GM12878 (cell line): ENCODE measurements around the gene RASGRF2. TPM values are rescaled to one million over a fixed set of nuclear protein-coding genes. Genes with fewer than 3 reads are reported as not detected.

ENCODE experiments used
- ATAC-seq: fragments of 200-7000 bp; cut with Tn5 transposase; 3 replicates; pipeline ENCODE4 v1.9.1; 2020; ENCODE audit warnings: mild to moderate bottlenecking, moderate library complexity
- BruUV-seq: library from RNA; stranded (reverse); fragments of 400-500 nt; replicated peaks from 2 replicates; lab custom pipeline; 2021; lab: Mats Ljungman, UMichigan
- CTCF ChIA-PET: fragments of 300-600 bp; sonication (Branson Sonifier 250); formaldehyde crosslinking; extraction: SDS; loops from one replicate; lab custom pipeline; 2021; ENCODE audit warnings: inconsistent platforms; lab: Yijun Ruan, JAX
- POLR2A ChIA-PET: fragments of 350-600 bp; formaldehyde crosslinking; extraction: SDS; loops from one replicate; lab custom pipeline; 2021; ENCODE audit warnings: inconsistent platforms; lab: Charles Lee
- RAD21 ChIA-PET: fragments of 300-600 bp; sonication (Branson Sonifier 250); formaldehyde crosslinking; loops from one replicate; lab custom pipeline; 2023; ENCODE audit warnings: antibody characterized with exemption; ENCODE audit not compliant: unreplicated experiment; lab: Charles Lee
- SMC1A ChIA-PET: fragments of 300-600 bp; sonication (Branson Sonifier 250); formaldehyde crosslinking; loops from one replicate; lab custom pipeline; 2023; ENCODE audit not compliant: unreplicated experiment, uncharacterized antibody; lab: Charles Lee
- DNase-seq: peaks from one replicate; pipeline ENCODE4 v3.0.0-alpha.2; 2011; ENCODE audit warnings: low read depth, low spot score
- FAIRE-seq: peaks from 3 replicates; lab custom pipeline; 2011; peaks lifted over from hg19 to GRCh38; lab: Jason Lieb, UNC
- H2AFZ ChIP-seq: 2 replicates; pipeline ENCODE4 v1.6.0; 2011; ENCODE audit warnings: low read depth, low read length, control low read depth; ENCODE audit not compliant: control insufficient read depth
- H3K27ac ChIP-seq: 2 replicates; pipeline ENCODE4 v1.5.1; 2011; ENCODE audit warnings: control low read depth; ENCODE audit not compliant: control insufficient read depth, insufficient read depth
- H3K27me3 ChIP-seq, 2 experiments: replicated peaks in 1 of 2; 2 replicates each; pipeline versions ENCODE4 v1.6.0 to v1.6.1; 2011; ENCODE audit warnings: low read length in 1 of 2; ENCODE audit not compliant: control insufficient read depth in 2 of 2, insufficient read depth in 2 of 2
- H3K36me3 ChIP-seq, 2 experiments: 2 replicates each; pipeline ENCODE4 v1.5.1; 2011; ENCODE audit warnings: low read length in 1 of 2; ENCODE audit not compliant: control insufficient read depth in 2 of 2, insufficient read depth in 2 of 2
- H3K4me1 ChIP-seq: 2 replicates; pipeline ENCODE4 v1.6.1; 2011; ENCODE audit warnings: mild to moderate bottlenecking, low read length, moderate library complexity, mixed read lengths; ENCODE audit not compliant: control insufficient read depth, insufficient read depth
- H3K4me2 ChIP-seq: 2 replicates; pipeline ENCODE4 v1.6.0; 2011; ENCODE audit warnings: control low read depth; ENCODE audit not compliant: control insufficient read depth, insufficient read depth
- H3K4me3 ChIP-seq: fragments of 200-600 bp; sonication (generic); 2 replicates; pipeline ENCODE4 v1.5.1; 2016
- H3K79me2 ChIP-seq: 2 replicates; pipeline ENCODE4 v1.6.0; 2011; ENCODE audit warnings: low read length; ENCODE audit not compliant: control insufficient read depth, insufficient read depth
- H3K9ac ChIP-seq: 2 replicates; pipeline ENCODE4 v1.8.0; 2011; ENCODE audit warnings: low read length, control low read depth, mixed read lengths; ENCODE audit not compliant: control insufficient read depth, insufficient read depth
- H3K9me3 ChIP-seq: replicated peaks from 3 replicates; pipeline ENCODE4 v1.5.1; 2011; ENCODE audit warnings: mild to moderate bottlenecking, low read length; ENCODE audit not compliant: control insufficient read depth, insufficient read depth
- H4K20me1 ChIP-seq: 2 replicates; pipeline ENCODE4 v1.6.0; 2011; ENCODE audit not compliant: control insufficient read depth, insufficient read depth
- BACH1 ChIP-seq: fragments of 450-650 bp; IDR thresholded peaks from 2 replicates; pipeline ENCODE4 v1.6.1; 2017; ENCODE audit warnings: mild to moderate bottlenecking, borderline replicate concordance
- ESRRA ChIP-seq: IDR thresholded peaks from 2 replicates; pipeline ENCODE4 v1.6.1; 2012; ENCODE audit warnings: mild to moderate bottlenecking, low read length, improper control_type of control experiment
- ETV6 ChIP-seq, 2 experiments: fragments of 450-650 bp in 1 of 2; IDR thresholded peaks in 1 of 2; conservative IDR thresholded peaks in 1 of 2; 2 replicates each; pipeline ENCODE4 v1.6.1; 2014; ENCODE audit warnings: antibody characterized with exemption in 1 of 2, borderline replicate concordance in 1 of 2, low read depth in 1 of 2, mild to moderate bottlenecking in 1 of 2, moderate library complexity in 1 of 2
- MEF2B ChIP-seq: fragments of 450-650 bp; IDR thresholded peaks from 2 replicates; pipeline ENCODE4 v1.6.1; 2018; ENCODE audit warnings: mild to moderate bottlenecking, moderate library complexity; ENCODE audit not compliant: partially characterized antibody, poor library complexity, severe bottlenecking
- NFIC ChIP-seq: IDR thresholded peaks from 2 replicates; pipeline ENCODE4 v1.6.1; 2012; ENCODE audit warnings: low read depth, mild to moderate bottlenecking, inconsistent platforms, low read length, moderate library complexity
- NR2C1 ChIP-seq: fragments of 450-650 bp; IDR thresholded peaks from 2 replicates; pipeline ENCODE4 v1.6.1; 2017; ENCODE audit warnings: antibody characterized with exemption, mild to moderate bottlenecking, moderate library complexity
- POLR2AphosphoS2 ChIP-seq: IDR thresholded peaks from 2 replicates; pipeline ENCODE4 v1.6.1; 2011; ENCODE audit warnings: low read depth, mild to moderate bottlenecking, low read length, improper control_type of control experiment, moderate library complexity
- POU2F2 ChIP-seq: IDR thresholded peaks from 3 replicates; pipeline ENCODE4 v1.6.1; 2011; ENCODE audit warnings: low read depth, mild to moderate bottlenecking, low read length, borderline replicate concordance
- PRDM15 ChIP-seq: fragments of 450-650 bp; formaldehyde crosslinking; IDR thresholded peaks from 2 replicates; pipeline ENCODE4 v1.4.0; 2020; ENCODE audit warnings: mild to moderate bottlenecking, moderate library complexity
- RELA ChIP-seq: fragments of 450-650 bp; IDR thresholded peaks from 2 replicates; pipeline ENCODE4 v1.8.0; 2014; ENCODE audit warnings: borderline replicate concordance; ENCODE audit not compliant: partially characterized antibody
- TCF12 ChIP-seq: IDR thresholded peaks from 2 replicates; pipeline ENCODE4 v1.6.1; 2011; ENCODE audit warnings: low read depth, mild to moderate bottlenecking, low read length
- ZZZ3 ChIP-seq: IDR thresholded peaks from 2 replicates; pipeline ENCODE4 v1.6.1; 2011; ENCODE audit warnings: low read depth; ENCODE audit not compliant: control insufficient read depth, insufficient read length
- in situ Hi-C: fragments of 300-500 bp; cut with MboI; formaldehyde crosslinking; loops from 9 replicates; pipeline ENCODE4 v1.14.3; 2018; ENCODE audit warnings: mixed read lengths
- intact Hi-C: fragments of 100-400 bp; cut with micrococcal nuclease; formaldehyde crosslinking; loops from one replicate; pipeline ENCODE4 v1.14.2; 2022; ENCODE audit not compliant: unreplicated experiment
- polyA plus RNA-seq, 11 experiments: library from polyadenylated mRNA; depleted of rRNA in 4 of 11; unstranded in 6 of 11; stranded (reverse) in 5 of 11; fragments of >200 nt; fragmentation: Nextera tagmentation in 4 of 11; fragmentation: Illumina TruSeq in 1 of 11; extraction: Ambion mirVana in 4 of 11; extraction: Trizol in 1 of 11; gene quantifications; 1 replicate in 1 of 11; 2 replicates in 10 of 11; pipeline versions ENCODE4 v1.2.1 to v1.2.3, GENCODE V29; 2011 to 2016; ENCODE audit warnings: inconsistent platforms in 2 of 11, missing spikeins in 2 of 11, low read depth in 1 of 11
- total RNA-seq, 4 experiments: library from RNA; depleted of rRNA in 3 of 4; stranded (reverse); fragments of >200 nt in 3 of 4; fragmentation: Illumina TruSeq in 1 of 4; extraction: Trizol in 1 of 4; gene quantifications; 2 replicates each; pipeline versions ENCODE4 v1.2.1 to v1.2.3, GENCODE V29; 2013 to 2021
- TF ChIP-seq, protein P1 (sequence below): fragments of 450-650 bp; IDR thresholded peaks from 2 replicates; pipeline ENCODE4 v1.6.1; 2017; ENCODE audit warnings: mild to moderate bottlenecking, moderate library complexity
- TF ChIP-seq, protein P2 (sequence below): IDR thresholded peaks from 2 replicates; pipeline ENCODE4 v1.6.1; 2012; ENCODE audit warnings: mild to moderate bottlenecking, low read depth, low read length

Gene RASGRF2
- total and polyA plus RNA-seq, 10 of the 15 experiments (the other 5 are each of a cell fraction or from before 2014, with no cell fraction given) = 0.05 to 0.24 (median 0.07) TPM

DNA sequence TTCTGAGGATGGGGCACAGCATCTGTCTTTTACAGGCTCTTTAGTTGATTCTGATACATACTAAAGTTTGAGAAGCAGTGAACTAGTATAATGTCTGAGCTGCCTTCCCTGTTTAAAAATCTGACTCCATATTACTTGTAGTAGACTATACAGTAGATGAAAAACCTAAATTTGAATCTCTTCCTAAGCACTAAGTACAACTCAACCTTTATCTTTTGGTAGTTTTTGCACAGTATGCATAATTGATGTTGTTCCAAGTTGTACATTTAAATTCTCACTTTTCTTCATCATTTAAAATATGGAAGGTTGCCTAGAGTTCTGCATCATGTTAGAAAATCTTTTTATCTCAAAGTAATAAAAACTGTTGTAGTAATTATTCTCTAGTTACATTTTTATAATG is 174.4 kb downstream of the RASGRF2 start:
- H3K4me2 ChIP-seq = no peak overlapping the region
- ATAC-seq = no peak
- no peaks in the 10 kb centered on the region for H3K4me1 ChIP-seq
- no TSS peak for BruUV-seq
- H3K79me2 ChIP-seq = no peaks in the 10 kb centered on the region
- POLR2A ChIA-PET = no interaction called here
- H3K36me3 ChIP-seq = no peaks in the 10 kb centered on the region
- no peak overlapping the region for H3K4me3 ChIP-seq
- in situ Hi-C loops = no loop called here
- intact Hi-C loops = no loop called here
- H3K27me3 ChIP-seq = peaks cover 0 to 1% of the 10 kb centered on the region in 2 experiments; a peak in 2 of 4 replicates
- RAD21 ChIA-PET = no interaction called here
- no peak overlapping the region for H3K27ac ChIP-seq
- no peak overlapping the region for H3K9ac ChIP-seq
- H2AFZ ChIP-seq = no peak overlapping the region
- no peak for FAIRE-seq
- SMC1A ChIA-PET = no interaction called here
- CTCF ChIA-PET = interaction anchor here (0.6 to 0.7 kb wide), 2 partner anchors 18 to 896 kb away, joined by 3 to 4 read pairs; no protein-coding TSS in a partner anchor
- no peaks in the 10 kb centered on the region for H4K20me1 ChIP-seq
- no peak for DNase-seq
- H3K9me3 ChIP-seq = no peaks in the 10 kb centered on the region
- TF ChIP-seq TCF12 = no peak
- no peak for TF ChIP-seq PRDM15 (CRISPR knock-in tag)
- TF ChIP-seq, protein P1, sequence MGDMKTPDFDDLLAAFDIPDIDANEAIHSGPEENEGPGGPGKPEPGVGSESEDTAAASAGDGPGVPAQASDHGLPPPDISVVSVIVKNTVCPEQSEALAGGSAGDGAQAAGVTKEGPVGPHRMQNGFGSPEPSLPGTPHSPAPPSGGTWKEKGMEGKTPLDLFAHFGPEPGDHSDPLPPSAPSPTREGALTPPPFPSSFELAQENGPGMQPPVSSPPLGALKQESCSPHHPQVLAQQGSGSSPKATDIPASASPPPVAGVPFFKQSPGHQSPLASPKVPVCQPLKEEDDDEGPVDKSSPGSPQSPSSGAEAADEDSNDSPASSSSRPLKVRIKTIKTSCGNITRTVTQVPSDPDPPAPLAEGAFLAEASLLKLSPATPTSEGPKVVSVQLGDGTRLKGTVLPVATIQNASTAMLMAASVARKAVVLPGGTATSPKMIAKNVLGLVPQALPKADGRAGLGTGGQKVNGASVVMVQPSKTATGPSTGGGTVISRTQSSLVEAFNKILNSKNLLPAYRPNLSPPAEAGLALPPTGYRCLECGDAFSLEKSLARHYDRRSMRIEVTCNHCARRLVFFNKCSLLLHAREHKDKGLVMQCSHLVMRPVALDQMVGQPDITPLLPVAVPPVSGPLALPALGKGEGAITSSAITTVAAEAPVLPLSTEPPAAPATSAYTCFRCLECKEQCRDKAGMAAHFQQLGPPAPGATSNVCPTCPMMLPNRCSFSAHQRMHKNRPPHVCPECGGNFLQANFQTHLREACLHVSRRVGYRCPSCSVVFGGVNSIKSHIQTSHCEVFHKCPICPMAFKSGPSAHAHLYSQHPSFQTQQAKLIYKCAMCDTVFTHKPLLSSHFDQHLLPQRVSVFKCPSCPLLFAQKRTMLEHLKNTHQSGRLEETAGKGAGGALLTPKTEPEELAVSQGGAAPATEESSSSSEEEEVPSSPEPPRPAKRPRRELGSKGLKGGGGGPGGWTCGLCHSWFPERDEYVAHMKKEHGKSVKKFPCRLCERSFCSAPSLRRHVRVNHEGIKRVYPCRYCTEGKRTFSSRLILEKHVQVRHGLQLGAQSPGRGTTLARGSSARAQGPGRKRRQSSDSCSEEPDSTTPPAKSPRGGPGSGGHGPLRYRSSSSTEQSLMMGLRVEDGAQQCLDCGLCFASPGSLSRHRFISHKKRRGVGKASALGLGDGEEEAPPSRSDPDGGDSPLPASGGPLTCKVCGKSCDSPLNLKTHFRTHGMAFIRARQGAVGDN = no peak
- no peak for TF ChIP-seq POLR2AphosphoS2
- TF ChIP-seq NFIC = no peak
- no peak for TF ChIP-seq ESRRA
- TF ChIP-seq NR2C1 = no peak
- TF ChIP-seq ZZZ3 = no peak
- TF ChIP-seq ETV6 (conservative IDR thresholded peaks at IDR 0.05 in 1 of 2, IDR thresholded peaks at IDR 0.05 in 1 of 2; ENCODE audit: borderline replicate concordance in 1 of 2, low read depth in 1 of 2) = no peak
- TF ChIP-seq, protein P2, sequence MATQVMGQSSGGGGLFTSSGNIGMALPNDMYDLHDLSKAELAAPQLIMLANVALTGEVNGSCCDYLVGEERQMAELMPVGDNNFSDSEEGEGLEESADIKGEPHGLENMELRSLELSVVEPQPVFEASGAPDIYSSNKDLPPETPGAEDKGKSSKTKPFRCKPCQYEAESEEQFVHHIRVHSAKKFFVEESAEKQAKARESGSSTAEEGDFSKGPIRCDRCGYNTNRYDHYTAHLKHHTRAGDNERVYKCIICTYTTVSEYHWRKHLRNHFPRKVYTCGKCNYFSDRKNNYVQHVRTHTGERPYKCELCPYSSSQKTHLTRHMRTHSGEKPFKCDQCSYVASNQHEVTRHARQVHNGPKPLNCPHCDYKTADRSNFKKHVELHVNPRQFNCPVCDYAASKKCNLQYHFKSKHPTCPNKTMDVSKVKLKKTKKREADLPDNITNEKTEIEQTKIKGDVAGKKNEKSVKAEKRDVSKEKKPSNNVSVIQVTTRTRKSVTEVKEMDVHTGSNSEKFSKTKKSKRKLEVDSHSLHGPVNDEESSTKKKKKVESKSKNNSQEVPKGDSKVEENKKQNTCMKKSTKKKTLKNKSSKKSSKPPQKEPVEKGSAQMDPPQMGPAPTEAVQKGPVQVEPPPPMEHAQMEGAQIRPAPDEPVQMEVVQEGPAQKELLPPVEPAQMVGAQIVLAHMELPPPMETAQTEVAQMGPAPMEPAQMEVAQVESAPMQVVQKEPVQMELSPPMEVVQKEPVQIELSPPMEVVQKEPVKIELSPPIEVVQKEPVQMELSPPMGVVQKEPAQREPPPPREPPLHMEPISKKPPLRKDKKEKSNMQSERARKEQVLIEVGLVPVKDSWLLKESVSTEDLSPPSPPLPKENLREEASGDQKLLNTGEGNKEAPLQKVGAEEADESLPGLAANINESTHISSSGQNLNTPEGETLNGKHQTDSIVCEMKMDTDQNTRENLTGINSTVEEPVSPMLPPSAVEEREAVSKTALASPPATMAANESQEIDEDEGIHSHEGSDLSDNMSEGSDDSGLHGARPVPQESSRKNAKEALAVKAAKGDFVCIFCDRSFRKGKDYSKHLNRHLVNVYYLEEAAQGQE = no peak
- TF ChIP-seq RELA = no peak
- no peak for TF ChIP-seq POU2F2
- no peak for TF ChIP-seq MEF2B
- TF ChIP-seq BACH1 = no peak
